Fibroblast of lung (primary cell): Measurements from ENCODE around the gene SH2D2A.

Source experiments
- EZH2 ChIP-seq: IDR thresholded peaks from 2 replicates; pipeline ENCODE4 v1.5.1; 2012; ENCODE audit warnings: low read length, control low read depth, mild to moderate bottlenecking; ENCODE audit errors: missing control alignments
- TF ChIP-seq, protein P1 (sequence below), 2 donors: IDR thresholded peaks in 1 of 2; conservative IDR thresholded peaks in 1 of 2; 1 replicate in 1 of 2; 2 replicates in 1 of 2; pipeline ENCODE4 v1.5.1; 2011 to 2012; ENCODE audit warnings: low read length in 2 of 2, control low read depth in 1 of 2, inconsistent platforms in 1 of 2, low read depth in 1 of 2, mild to moderate bottlenecking in 1 of 2

DNA sequence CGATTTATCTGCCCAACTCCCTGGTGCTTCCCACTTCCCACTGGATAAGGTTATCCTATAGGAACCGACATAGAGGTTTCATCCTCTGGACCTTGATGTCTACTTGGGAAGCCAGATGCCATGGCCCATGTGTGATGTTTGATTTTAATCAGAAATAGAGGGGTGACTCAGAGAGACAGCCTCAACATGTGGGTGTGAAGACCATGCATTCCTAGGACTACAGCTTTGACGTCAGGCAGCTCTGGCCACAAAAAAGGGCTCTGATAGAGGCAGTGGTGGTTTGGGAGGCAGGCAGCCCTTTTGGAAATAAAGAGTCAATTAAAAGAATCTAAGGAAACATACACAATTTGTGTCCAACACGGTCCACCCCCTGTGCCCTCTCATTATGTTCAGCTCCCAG lies 5.2 kb upstream of the SH2D2A start:
- TF ChIP-seq, protein P1, sequence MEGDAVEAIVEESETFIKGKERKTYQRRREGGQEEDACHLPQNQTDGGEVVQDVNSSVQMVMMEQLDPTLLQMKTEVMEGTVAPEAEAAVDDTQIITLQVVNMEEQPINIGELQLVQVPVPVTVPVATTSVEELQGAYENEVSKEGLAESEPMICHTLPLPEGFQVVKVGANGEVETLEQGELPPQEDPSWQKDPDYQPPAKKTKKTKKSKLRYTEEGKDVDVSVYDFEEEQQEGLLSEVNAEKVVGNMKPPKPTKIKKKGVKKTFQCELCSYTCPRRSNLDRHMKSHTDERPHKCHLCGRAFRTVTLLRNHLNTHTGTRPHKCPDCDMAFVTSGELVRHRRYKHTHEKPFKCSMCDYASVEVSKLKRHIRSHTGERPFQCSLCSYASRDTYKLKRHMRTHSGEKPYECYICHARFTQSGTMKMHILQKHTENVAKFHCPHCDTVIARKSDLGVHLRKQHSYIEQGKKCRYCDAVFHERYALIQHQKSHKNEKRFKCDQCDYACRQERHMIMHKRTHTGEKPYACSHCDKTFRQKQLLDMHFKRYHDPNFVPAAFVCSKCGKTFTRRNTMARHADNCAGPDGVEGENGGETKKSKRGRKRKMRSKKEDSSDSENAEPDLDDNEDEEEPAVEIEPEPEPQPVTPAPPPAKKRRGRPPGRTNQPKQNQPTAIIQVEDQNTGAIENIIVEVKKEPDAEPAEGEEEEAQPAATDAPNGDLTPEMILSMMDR (conservative IDR thresholded peaks at IDR 0.05 in 1 of 2, IDR thresholded peaks at IDR 0.05 in 1 of 2; ENCODE audit: low read depth in 1 of 2, low read length in 2 of 2) = no peak
- TF ChIP-seq EZH2 = no peak
